Stromal cell of bone marrow (primary cell): Measurements from ENCODE around the gene PITPNC1.

Source experiments
- DNase-seq: peaks from one replicate; pipeline ENCODE4 v3.0.0-alpha.2; 2012; ENCODE audit warnings: low read depth

Gene PITPNC1

GRCh38 chr17:67554634-67555033 lies 177.6 kb downstream of the PITPNC1 start:
- DNase-seq, result no peak

GRCh38 chr17:67555855-67556254 lies 178.8 kb downstream of the PITPNC1 start:
- DNase-seq, result no peak

- DNase-seq, result no peak
These were observed 180.2 kb downstream of the PITPNC1 start for GRCh38 chr17:67557052-67557845.

- DNase-seq, result no peak
These were observed 180.8 kb downstream of the PITPNC1 start for GRCh38 chr17:67557921-67558320.

- peak; percentile 31 for DNase-seq
These were observed 181.8 kb downstream of the PITPNC1 start for GRCh38 chr17:67558740-67559380.

- DNase-seq, result no peak
These were observed 182.4 kb downstream of the PITPNC1 start for GRCh38 chr17:67559381-67559966.

GRCh38 chr17:67562005-67562404 lies 184.9 kb downstream of the PITPNC1 start:
- no peak for DNase-seq

- no peak for DNase-seq
These were observed 186.7 kb downstream of the PITPNC1 start for GRCh38 chr17:67563692-67564228.

- DNase-seq, result no peak
These were observed 188.0 kb downstream of the PITPNC1 start for GRCh38 chr17:67565068-67565467.

- no peak for DNase-seq
These were observed 189.6 kb downstream of the PITPNC1 start for GRCh38 chr17:67566656-67567055.

GRCh38 chr17:67569015-67569451 lies 192.0 kb downstream of the PITPNC1 start:
- no peak for DNase-seq

- DNase-seq, result no peak
These were observed 192.8 kb downstream of the PITPNC1 start for GRCh38 chr17:67569873-67570272.

GRCh38 chr17:67570797-67571196 lies 193.7 kb downstream of the PITPNC1 start:
- no peak for DNase-seq

- no peak for DNase-seq
These were observed 194.4 kb downstream of the PITPNC1 start for GRCh38 chr17:67571478-67571877.

- DNase-seq, result no peak
These were observed 197.0 kb downstream of the PITPNC1 start for GRCh38 chr17:67573987-67574657.

- no peak for DNase-seq
These were observed 197.7 kb downstream of the PITPNC1 start for GRCh38 chr17:67574658-67575293.

GRCh38 chr17:67575325-67575724 lies 198.2 kb downstream of the PITPNC1 start:
- no peak for DNase-seq

- no peak for DNase-seq
These were observed 199.5 kb downstream of the PITPNC1 start for GRCh38 chr17:67576471-67577115.

GRCh38 chr17:67577429-67578141 lies 200.5 kb downstream of the PITPNC1 start:
- no peak for DNase-seq

- DNase-seq, result no peak
These were observed 201.0 kb downstream of the PITPNC1 start for GRCh38 chr17:67578142-67578457.
